OCI-LY3 (cell line): ENCODE data around the gene SMIM28.

Experiments
- H2AFZ ChIP-seq: fragments of 200-600, 300-600 bp; shearing (Covaris generic); 2 replicates; pipeline ENCODE4 v1.6.0; 2014; ENCODE audit warnings: antibody characterized with exemption, low read depth, low read length
- H3K27ac ChIP-seq: fragments of 200-600, 300-600 bp; sonication (generic); 2 replicates; pipeline ENCODE4 v1.5.1; 2014; ENCODE audit warnings: mild to moderate bottlenecking, low read length, moderate library complexity, mixed read lengths
- H3K27me3 ChIP-seq: fragments of 200-600, 300-600 bp; sonication (generic); 2 replicates; pipeline ENCODE4 v1.6.1; 2014; ENCODE audit warnings: low read depth, low read length, mixed read lengths
- H3K36me3 ChIP-seq: fragments of 200-600, 300-600 bp; sonication (generic); replicated peaks from 2 replicates; pipeline ENCODE3; 2014; ENCODE audit warnings: low read depth, low read length, mixed read lengths
- H3K4me1 ChIP-seq: fragments of 300-600, 200-600 bp; sonication (generic); 2 replicates; pipeline ENCODE4 v1.6.1; 2014; ENCODE audit warnings: low read length, mixed read lengths
- H3K4me2 ChIP-seq: fragments of 200-600, 300-600 bp; sonication (generic); 2 replicates; pipeline ENCODE4 v1.6.1; 2014; ENCODE audit warnings: low read length, mixed read lengths
- H3K4me3 ChIP-seq: fragments of 300-600, 200-600 bp; sonication (generic); 2 replicates; pipeline ENCODE4 v1.5.1; 2014; ENCODE audit warnings: antibody characterized with exemption, mild to moderate bottlenecking, low read length, moderate library complexity
- H3K79me2 ChIP-seq: fragments of 300-600, 200-600 bp; shearing (Covaris generic); 2 replicates; pipeline ENCODE4 v1.6.1; 2014; ENCODE audit warnings: mild to moderate bottlenecking, low read length, mixed read lengths
- H3K9ac ChIP-seq: fragments of 300-600, 200-600 bp; shearing (Covaris generic); 2 replicates; pipeline ENCODE4 v1.6.0; 2014; ENCODE audit warnings: mild to moderate bottlenecking, low read length, moderate library complexity
- H3K9me3 ChIP-seq: fragments of 200-600, 300-600 bp; shearing (Covaris generic); 2 replicates; pipeline ENCODE4 v1.6.1; 2014; ENCODE audit warnings: low read length, mixed read lengths; ENCODE audit not compliant: insufficient read depth
- H4K20me1 ChIP-seq: fragments of 200-600, 300-600 bp; sonication (generic); 2 replicates; pipeline ENCODE4 v1.6.1; 2016; ENCODE audit warnings: low read length, mixed read lengths; ENCODE audit not compliant: insufficient read depth
- EZH2phosphoT487 ChIP-seq: fragments of 200-600 bp; shearing (Covaris generic); IDR thresholded peaks from 2 replicates; pipeline ENCODE4 v1.6.1; 2018; ENCODE audit warnings: antibody characterized with exemption, mixed run types, low read depth
- TF ChIP-seq, protein P1 (sequence below): fragments of 200-600, 300-600 bp; sonication (generic); IDR thresholded peaks from 2 replicates; pipeline ENCODE4 v1.5.1; 2014; ENCODE audit warnings: antibody characterized with exemption, low read length, low read depth

The SMIM28 gene

DNA sequence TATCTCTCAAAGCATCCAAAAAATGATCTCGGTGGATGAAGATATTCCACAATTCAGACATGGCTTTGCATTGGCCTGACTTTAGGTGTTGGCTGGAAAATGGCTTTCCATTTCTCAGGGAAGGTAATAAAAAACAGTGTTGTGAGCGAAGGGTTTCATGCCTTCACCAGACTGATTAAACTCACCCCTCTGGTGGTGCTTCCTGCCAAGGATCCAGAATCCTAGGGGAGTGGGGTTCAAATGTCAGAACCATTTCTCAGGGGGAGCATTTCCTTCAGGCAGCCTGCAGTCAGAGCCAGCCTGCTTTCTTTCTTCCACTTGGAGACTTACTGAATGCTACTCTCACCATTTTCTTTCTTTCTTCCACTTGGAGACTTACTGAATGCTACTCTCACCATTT lies 45.7 kb upstream of the SMIM28 start:
- Histone ChIP-seq H3K4me3 (no peak overlapping the region), H3K4me2 (no peak overlapping the region), H3K9ac (no peak overlapping the region)

DNA sequence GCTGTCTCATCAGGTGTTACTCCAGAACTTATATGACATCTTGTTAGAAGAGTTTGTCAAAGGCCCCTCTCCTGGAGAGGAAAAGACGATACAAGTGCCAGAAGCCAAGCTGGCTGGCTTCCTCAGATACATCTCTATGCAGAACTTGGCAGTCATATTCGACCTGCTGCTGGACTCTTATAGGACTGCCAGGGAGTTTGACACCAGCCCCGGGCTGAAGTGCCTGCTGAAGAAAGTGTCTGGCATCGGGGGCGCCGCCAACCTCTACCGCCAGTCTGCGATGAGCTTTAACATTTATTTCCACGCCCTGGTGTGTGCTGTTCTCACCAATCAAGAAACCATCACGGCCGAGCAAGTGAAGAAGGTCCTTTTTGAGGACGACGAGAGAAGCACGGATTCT lies 43.7 kb upstream of the SMIM28 start:
- no peak for TF ChIP-seq EZH2phosphoT487
- TF ChIP-seq, protein P1, sequence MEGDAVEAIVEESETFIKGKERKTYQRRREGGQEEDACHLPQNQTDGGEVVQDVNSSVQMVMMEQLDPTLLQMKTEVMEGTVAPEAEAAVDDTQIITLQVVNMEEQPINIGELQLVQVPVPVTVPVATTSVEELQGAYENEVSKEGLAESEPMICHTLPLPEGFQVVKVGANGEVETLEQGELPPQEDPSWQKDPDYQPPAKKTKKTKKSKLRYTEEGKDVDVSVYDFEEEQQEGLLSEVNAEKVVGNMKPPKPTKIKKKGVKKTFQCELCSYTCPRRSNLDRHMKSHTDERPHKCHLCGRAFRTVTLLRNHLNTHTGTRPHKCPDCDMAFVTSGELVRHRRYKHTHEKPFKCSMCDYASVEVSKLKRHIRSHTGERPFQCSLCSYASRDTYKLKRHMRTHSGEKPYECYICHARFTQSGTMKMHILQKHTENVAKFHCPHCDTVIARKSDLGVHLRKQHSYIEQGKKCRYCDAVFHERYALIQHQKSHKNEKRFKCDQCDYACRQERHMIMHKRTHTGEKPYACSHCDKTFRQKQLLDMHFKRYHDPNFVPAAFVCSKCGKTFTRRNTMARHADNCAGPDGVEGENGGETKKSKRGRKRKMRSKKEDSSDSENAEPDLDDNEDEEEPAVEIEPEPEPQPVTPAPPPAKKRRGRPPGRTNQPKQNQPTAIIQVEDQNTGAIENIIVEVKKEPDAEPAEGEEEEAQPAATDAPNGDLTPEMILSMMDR, result no peak
- Histone ChIP-seq H3K36me3 (no peaks in the 10 kb centered on the region), H3K9ac (no peak overlapping the region)

More for the DNA sequence above, 45.7 kb upstream of the SMIM28 start:
- no peak for TF ChIP-seq EZH2phosphoT487
- TF ChIP-seq, protein P1, result no peak
- H3K36me3 ChIP-seq, result no peaks in the 10 kb centered on the region
- H4K20me1 ChIP-seq, result no peaks in the 10 kb centered on the region
- H3K27ac ChIP-seq, result no peak overlapping the region
- H3K79me2 ChIP-seq, result no peaks in the 10 kb centered on the region
- H2AFZ ChIP-seq, result no peak overlapping the region
- no peaks in the 10 kb centered on the region for H3K4me1 ChIP-seq
- H3K27me3 ChIP-seq, result no peaks in the 10 kb centered on the region
- H3K9me3 ChIP-seq, result no peaks in the 10 kb centered on the region

DNA sequence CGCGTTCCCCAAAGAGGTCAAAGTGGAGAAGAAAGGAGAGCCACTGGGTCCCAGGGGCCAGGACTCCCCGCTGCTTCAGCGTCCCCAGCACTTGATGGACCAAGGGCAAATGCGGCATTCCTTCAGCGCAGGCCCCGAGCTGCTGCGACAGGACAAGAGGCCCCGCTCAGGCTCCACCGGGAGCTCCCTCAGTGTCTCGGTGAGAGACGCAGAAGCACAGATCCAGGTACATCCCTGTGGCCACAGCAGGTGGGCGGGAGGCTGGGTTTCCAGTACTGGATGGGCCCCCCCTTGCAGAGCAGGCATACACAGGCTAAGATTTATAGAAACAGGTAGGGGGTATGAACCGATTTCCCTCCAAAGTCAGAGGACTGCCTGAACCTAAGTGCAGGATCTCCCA lies 42.7 kb upstream of the SMIM28 start:
- Histone ChIP-seq H3K36me3 (no peaks in the 10 kb centered on the region), H3K9me3 (no peaks in the 10 kb centered on the region), H3K4me2 (no peak overlapping the region), H2AFZ (no peak overlapping the region), H3K79me2 (no peaks in the 10 kb centered on the region), H3K27me3 (no peaks in the 10 kb centered on the region), H3K9ac (no peak overlapping the region), H3K27ac (no peak overlapping the region), H4K20me1 (no peaks in the 10 kb centered on the region), H3K4me3 (no peak overlapping the region), H3K4me1 (no peaks in the 10 kb centered on the region)
- no peak for TF ChIP-seq EZH2phosphoT487
- TF ChIP-seq, protein P1, result no peak

More for the DNA sequence above, 43.7 kb upstream of the SMIM28 start:
- Histone ChIP-seq H2AFZ (no peak overlapping the region), H3K79me2 (no peaks in the 10 kb centered on the region), H3K9me3 (no peaks in the 10 kb centered on the region), H3K27me3 (no peaks in the 10 kb centered on the region), H3K27ac (no peak overlapping the region), H3K4me3 (no peak overlapping the region), H3K4me1 (no peaks in the 10 kb centered on the region), H4K20me1 (no peaks in the 10 kb centered on the region), H3K4me2 (no peak overlapping the region)

GRCh38 chr6:138336221-138336620 lies 41.5 kb upstream of the SMIM28 start:
- H3K27ac ChIP-seq, result no peak overlapping the region
- no peaks in the 10 kb centered on the region for H3K36me3 ChIP-seq
- no peak overlapping the region for H3K4me2 ChIP-seq
- H3K4me3 ChIP-seq, result no peak overlapping the region
- TF ChIP-seq EZH2phosphoT487, result no peak
- TF ChIP-seq, protein P1, result no peak
- no peaks in the 10 kb centered on the region for H3K4me1 ChIP-seq
- H4K20me1 ChIP-seq, result no peaks in the 10 kb centered on the region
- no peaks in the 10 kb centered on the region for H3K9me3 ChIP-seq
- no peaks in the 10 kb centered on the region; the same call in 1 of the 2 replicates for H3K27me3 ChIP-seq
- H2AFZ ChIP-seq, result no peak overlapping the region
- no peaks in the 10 kb centered on the region for H3K79me2 ChIP-seq
- H3K9ac ChIP-seq, result no peak overlapping the region
